A549 (cell line): Measurements from ENCODE around the gene CCL7. TPM values are rescaled to one million over a fixed set of nuclear protein-coding genes. Genes with fewer than 3 reads are reported as not detected.

Experiments used
- ATAC-seq, 2 experiments: fragments of 200-7000 bp in 1 of 2; fragments of >200 bp in 1 of 2; cut with Nextera tagmentation in 1 of 2; cut with Tn5 transposase in 1 of 2; 3 replicates each; pipeline versions ENCODE4 v1.8.0 to v1.9.1; 2018 to 2020; ENCODE audit warnings: mild to moderate bottlenecking in 1 of 2, moderate library complexity in 1 of 2
- CTCF ChIA-PET: fragments of 300-600 bp; sonication (Branson Sonifier 250); formaldehyde crosslinking; extraction: SDS; loops from one replicate; lab custom pipeline; 2021; ENCODE audit warnings: antibody characterized with exemption, inconsistent platforms; lab: Yijun Ruan, JAX
- POLR2A ChIA-PET: fragments of 350-600 bp; formaldehyde crosslinking; extraction: SDS; loops from one replicate; lab custom pipeline; 2021; ENCODE audit warnings: antibody characterized with exemption, inconsistent platforms; lab: Yijun Ruan, JAX
- DNase-seq, 2 experiments: peaks; one replicate each; pipeline versions ENCODE4 v3.0.0 to v3.0.0-alpha.2; 2011 to 2016; ENCODE audit warnings: low read depth in 1 of 2, low spot score in 1 of 2
- FAIRE-seq: peaks from 2 replicates; lab custom pipeline; 2011; peaks lifted over from hg19 to GRCh38; lab: Jason Lieb, UNC
- H3K27ac ChIP-seq, 2 experiments: fragments of >200 bp; sonication (Bioruptor Twin); formaldehyde crosslinking; 3 replicates each; pipeline ENCODE4 v1.5.1; 2016 to 2017
- H3K4me1 ChIP-seq: fragments of >200 bp; sonication (Bioruptor Twin); formaldehyde crosslinking; 3 replicates; pipeline ENCODE4 v1.6.1; 2016
- H3K4me2 ChIP-seq: fragments of >200 bp; sonication (Bioruptor Twin); formaldehyde crosslinking; 3 replicates; pipeline ENCODE4 v1.6.1; 2016
- H3K4me3 ChIP-seq: fragments of >200 bp; sonication (Bioruptor Twin); formaldehyde crosslinking; 3 replicates; pipeline ENCODE4 v1.5.1; 2016
- H3K9me3 ChIP-seq: fragments of >200 bp; sonication (Bioruptor Twin); formaldehyde crosslinking; 3 replicates; pipeline ENCODE4 v1.6.1; 2016
- ATOH8 ChIP-seq: fragments of 250-450 bp; sonication (Bioruptor Pico); IDR thresholded peaks from 2 replicates; pipeline ENCODE4 v1.5.0; 2020; ENCODE audit warnings: low read depth, mild to moderate bottlenecking, moderate library complexity
- BHLHE40 ChIP-seq: IDR thresholded peaks from 2 replicates; pipeline ENCODE4 v1.6.1; 2012; ENCODE audit warnings: low read depth, low read length, inconsistent platforms
- CBX2 ChIP-seq: fragments of 200-600 bp; sonication (generic); IDR thresholded peaks from 2 replicates; pipeline ENCODE4 v1.6.1; 2016; ENCODE audit warnings: low read depth, mild to moderate bottlenecking, borderline replicate concordance
- CBX8 ChIP-seq: fragments of 200-600 bp; sonication (generic); IDR thresholded peaks from 2 replicates; pipeline ENCODE4 v1.6.1; 2016
- CEBPB ChIP-seq, 2 experiments: fragments of >200 bp in 1 of 2; sonication (Bioruptor Twin) in 1 of 2; formaldehyde crosslinking in 1 of 2; IDR thresholded peaks; 2 replicates each; pipeline ENCODE4 v1.6.1; 2012 to 2016
- CHD4 ChIP-seq: fragments of 200-600 bp; sonication (generic); IDR thresholded peaks from 2 replicates; pipeline ENCODE4 v1.6.1; 2016; ENCODE audit warnings: antibody characterized with exemption, mild to moderate bottlenecking, borderline replicate concordance
- CTCF ChIP-seq: fragments of >200 bp; sonication (Bioruptor Twin); formaldehyde crosslinking; IDR thresholded peaks from 3 replicates; pipeline ENCODE4 v1.5.1; 2016
- E2F6 ChIP-seq: IDR thresholded peaks from 2 replicates; pipeline ENCODE4 v1.6.1; 2012; ENCODE audit warnings: low read depth, borderline replicate concordance
- ESRRA ChIP-seq: fragments of 150-350 bp; IDR thresholded peaks from 2 replicates; pipeline ENCODE4 v1.6.1; 2014; ENCODE audit warnings: mild to moderate bottlenecking, low read length, borderline replicate concordance
- HDAC2 ChIP-seq: fragments of 200-600 bp; sonication (generic); IDR thresholded peaks from 2 replicates; pipeline ENCODE4 v1.6.1; 2016
- HES2 ChIP-seq: fragments of >200 bp; sonication (Bioruptor Twin); formaldehyde crosslinking; IDR thresholded peaks from 2 replicates; pipeline ENCODE4 v1.6.1; 2016
- HMGXB4 ChIP-seq: fragments of 250-450 bp; sonication (Bioruptor Pico); IDR thresholded peaks from 2 replicates; pipeline ENCODE4 v1.5.0; 2021; ENCODE audit warnings: mild to moderate bottlenecking, moderate library complexity, borderline replicate concordance
- JUN ChIP-seq, 2 experiments: fragments of >200 bp; sonication (Bioruptor Twin); formaldehyde crosslinking; IDR thresholded peaks; 2 replicates in 1 of 2; 3 replicates in 1 of 2; pipeline ENCODE4 v1.6.1; 2016 to 2017
- JUNB ChIP-seq: fragments of >200 bp; sonication (Bioruptor Twin); formaldehyde crosslinking; IDR thresholded peaks from 2 replicates; pipeline ENCODE4 v1.6.1; 2016
- KDM1A ChIP-seq: fragments of 200-600 bp; sonication (generic); IDR thresholded peaks from 2 replicates; pipeline ENCODE4 v1.6.1; 2016; ENCODE audit warnings: low read depth, mild to moderate bottlenecking
- MAFK ChIP-seq: fragments of 450-650 bp; IDR thresholded peaks from 2 replicates; pipeline ENCODE4 v1.6.1; 2014; ENCODE audit not compliant: partially characterized antibody
- MAX ChIP-seq: IDR thresholded peaks from 2 replicates; pipeline ENCODE4 v1.6.1; 2012
- PHF8 ChIP-seq: fragments of 200-600 bp; sonication (generic); IDR thresholded peaks from 2 replicates; pipeline ENCODE4 v1.6.1; 2016; ENCODE audit warnings: low read depth, mild to moderate bottlenecking, antibody characterized with exemption, moderate library complexity, borderline replicate concordance
- POLR2AphosphoS2 ChIP-seq: conservative IDR thresholded peaks from 2 replicates; pipeline ENCODE4 v1.6.1; 2012; ENCODE audit warnings: low read length, improper control_type of control experiment, inconsistent platforms
- RARB ChIP-seq: fragments of 250-450 bp; sonication (Bioruptor Pico); IDR thresholded peaks from 2 replicates; pipeline ENCODE4 v1.8.0; 2021; ENCODE audit warnings: mild to moderate bottlenecking, moderate library complexity
- RCOR1 ChIP-seq: fragments of 150-350 bp; IDR thresholded peaks from 2 replicates; pipeline ENCODE4 v1.6.1; 2014; ENCODE audit warnings: antibody characterized with exemption, low read length, low read depth
- ZC3H11A ChIP-seq: fragments of 450-650 bp; IDR thresholded peaks from 2 replicates; pipeline ENCODE4 v1.6.1; 2014; ENCODE audit warnings: antibody characterized with exemption, mild to moderate bottlenecking
- ZSCAN20 ChIP-seq: fragments of 250-450 bp; sonication (Bioruptor Pico); IDR thresholded peaks from 2 replicates; pipeline ENCODE4 v1.8.0; 2022; ENCODE audit warnings: mild to moderate bottlenecking, moderate library complexity
- WGBS: methylation state at CpG from one replicate; pipeline ENCODE4 v1.1.6; 2017; ENCODE audit errors: missing lambda C conversion rate; 5-methylcytosine and 5-hydroxymethylcytosine counted together
- polyA plus RNA-seq, 4 experiments: library from polyadenylated mRNA; depleted of rRNA in 3 of 4; stranded (reverse); fragments of >200 nt; fragmentation: RNase III in 1 of 4; extraction: RNeasy Plus Mini Kit Qiagen cat#74134 plus additional on column Dnase treatment in 1 of 4; gene quantifications; 2 replicates in 3 of 4; 3 replicates in 1 of 4; pipeline ENCODE4 v1.2.3, GENCODE V29; 2011 to 2017
- TF ChIP-seq, protein P1 (sequence below): fragments of 150-350 bp; IDR thresholded peaks from 2 replicates; pipeline ENCODE4 v1.6.1; 2014; ENCODE audit warnings: low read depth, mild to moderate bottlenecking, low read length
- TF ChIP-seq, protein P2 (sequence below): fragments of >200 bp; sonication (Bioruptor Twin); formaldehyde crosslinking; IDR thresholded peaks from 3 replicates; pipeline ENCODE4 v1.6.1; 2016

The CCL7 gene
- polyA plus RNA-seq, 2 of the 4 experiments (the other 2 are of a cell fraction), result 0.17 TPM; not detected in 1

DNA sequence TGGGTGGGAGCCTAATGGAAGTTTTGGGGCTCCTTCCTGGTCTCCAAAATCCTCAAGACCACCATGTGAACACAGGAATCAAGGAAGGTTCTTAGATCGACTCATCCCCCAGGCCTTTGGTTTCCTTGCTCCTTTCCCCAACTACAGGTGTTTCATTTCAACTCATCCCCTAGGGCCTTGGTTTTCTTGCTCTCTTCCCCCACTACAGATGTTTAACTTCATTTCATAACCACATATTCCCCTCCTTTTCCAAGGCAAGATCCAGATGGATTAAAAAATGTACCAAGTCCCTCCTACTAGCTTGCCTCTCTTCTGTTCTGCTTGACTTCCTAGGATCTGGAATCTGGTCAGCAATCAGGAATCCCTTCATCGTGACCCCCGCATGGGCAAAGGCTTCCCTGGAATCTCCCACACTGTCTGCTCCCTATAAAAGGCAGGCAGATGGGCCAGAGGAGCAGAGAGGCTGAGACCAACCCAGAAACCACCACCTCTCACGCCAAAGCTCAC lies 15.3 kb downstream of the CCL7 start, which contains the start of gene CCL11:
Gene CCL11 (plus strand): TSS at position 457 of the 507 bp plus-strand sequence. CDS start 67 bp downstream, outside the sequence.
- Histone ChIP-seq H3K4me3 (no peak within 1 kb of the TSS), H3K27ac (no peak within 1 kb of the TSS), H3K4me1 (no peaks in the 10 kb centered on the region)
- no peak for FAIRE-seq
- 7% methylated on average over 4 of the region's 4 CpGs for WGBS
- POLR2A ChIA-PET, result no interaction called here
- ATAC-seq, result no peak
- DNase-seq, result no peak
- TF ChIP-seq ZC3H11A, result no peak
- TF ChIP-seq JUNB, result no peak
- no peak for TF ChIP-seq RARB (CRISPR knock-in tag)
- no peak for TF ChIP-seq ESRRA
- no peak for TF ChIP-seq BHLHE40
- TF ChIP-seq E2F6, result no peak
- TF ChIP-seq HDAC2, result no peak
- no peak for TF ChIP-seq ZSCAN20 (CRISPR knock-in tag)
- TF ChIP-seq, all 56 proteins: peak for 0
- Histone ChIP-seq H3K9me3 (peaks cover 4% of the 10 kb centered on the region; the same call in 1 of the 3 replicates), H3K4me2 (no peak within 1 kb of the TSS)
- CTCF ChIA-PET, result interaction anchor here (1.2 to 4.9 kb wide), 2 partner anchors 31 to 76 kb away, joined by 5 to 21 read pairs; partner anchors contain the start of gene CCL2

GRCh38 chr17:34287875-34288274 lies 17.9 kb downstream of the CCL7 start:
- no peak overlapping the region for H3K4me3 ChIP-seq
- H3K27ac ChIP-seq, result no peak overlapping the region
- ChIA-PET CTCF (interaction anchor here (1.8 to 4.9 kb wide), 2 partner anchors 16 to 73 kb away, joined by 5 to 21 read pairs; no protein-coding TSS in a partner anchor), POLR2A (no interaction called here)
- H3K4me2 ChIP-seq, result no peak overlapping the region
- ATAC-seq (no peak), FAIRE-seq (no peak), DNase-seq (no peak)
- 1% methylated on average over 2 of the region's 2 CpGs for WGBS
- no peaks in the 10 kb centered on the region for H3K9me3 ChIP-seq
- no peaks in the 10 kb centered on the region for H3K4me1 ChIP-seq
- TF ChIP-seq POLR2AphosphoS2 (no peak), ATOH8 (CRISPR knock-in tag) (no peak), MAX (no peak), MAFK (no peak), PHF8 (no peak), HES2 (no peak), RCOR1 (no peak), CHD4 (no peak)
- TF ChIP-seq, protein P1, sequence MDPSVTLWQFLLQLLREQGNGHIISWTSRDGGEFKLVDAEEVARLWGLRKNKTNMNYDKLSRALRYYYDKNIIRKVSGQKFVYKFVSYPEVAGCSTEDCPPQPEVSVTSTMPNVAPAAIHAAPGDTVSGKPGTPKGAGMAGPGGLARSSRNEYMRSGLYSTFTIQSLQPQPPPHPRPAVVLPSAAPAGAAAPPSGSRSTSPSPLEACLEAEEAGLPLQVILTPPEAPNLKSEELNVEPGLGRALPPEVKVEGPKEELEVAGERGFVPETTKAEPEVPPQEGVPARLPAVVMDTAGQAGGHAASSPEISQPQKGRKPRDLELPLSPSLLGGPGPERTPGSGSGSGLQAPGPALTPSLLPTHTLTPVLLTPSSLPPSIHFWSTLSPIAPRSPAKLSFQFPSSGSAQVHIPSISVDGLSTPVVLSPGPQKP, result no peak

DNA sequence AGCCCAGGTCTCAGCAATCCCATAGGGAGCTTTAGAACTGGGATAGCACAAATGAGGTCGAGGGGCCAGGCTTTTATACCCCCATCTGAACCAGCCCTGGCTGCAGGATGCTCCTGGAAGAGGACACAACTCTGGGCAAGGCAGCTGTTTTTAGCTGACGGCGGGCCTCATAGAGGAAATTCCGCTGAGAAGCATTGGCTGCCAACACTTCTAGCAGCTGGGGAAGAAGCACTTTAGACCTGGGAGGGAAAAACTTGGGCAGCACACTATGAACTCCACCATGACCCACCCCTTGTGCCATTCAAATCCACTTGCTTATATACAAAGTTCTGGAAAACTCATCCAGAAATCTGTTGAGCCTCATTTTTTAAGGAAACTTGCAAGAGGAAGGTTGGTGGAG lies 20.6 kb downstream of the CCL7 start:
- no peaks in the 10 kb centered on the region for H3K4me1 ChIP-seq
- no peak overlapping the region for H3K4me3 ChIP-seq
- 53% methylated on average over 4 of the region's 4 CpGs for WGBS
- POLR2A ChIA-PET, result no interaction called here
- FAIRE-seq (no peak), DNase-seq (no peak)
- TF ChIP-seq CBX8, result no peak
- TF ChIP-seq KDM1A, result no peak
- TF ChIP-seq CEBPB (IDR thresholded peaks at IDR 0.05), result no peak
- TF ChIP-seq, protein P2, sequence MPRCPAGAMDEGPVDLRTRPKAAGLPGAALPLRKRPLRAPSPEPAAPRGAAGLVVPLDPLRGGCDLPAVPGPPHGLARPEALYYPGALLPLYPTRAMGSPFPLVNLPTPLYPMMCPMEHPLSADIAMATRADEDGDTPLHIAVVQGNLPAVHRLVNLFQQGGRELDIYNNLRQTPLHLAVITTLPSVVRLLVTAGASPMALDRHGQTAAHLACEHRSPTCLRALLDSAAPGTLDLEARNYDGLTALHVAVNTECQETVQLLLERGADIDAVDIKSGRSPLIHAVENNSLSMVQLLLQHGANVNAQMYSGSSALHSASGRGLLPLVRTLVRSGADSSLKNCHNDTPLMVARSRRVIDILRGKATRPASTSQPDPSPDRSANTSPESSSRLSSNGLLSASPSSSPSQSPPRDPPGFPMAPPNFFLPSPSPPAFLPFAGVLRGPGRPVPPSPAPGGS, result no peak
- TF ChIP-seq CTCF, result no peak
- TF ChIP-seq JUN (IDR thresholded peaks at IDR 0.05), result no peak
- TF ChIP-seq CBX2, result no peak
- TF ChIP-seq HMGXB4 (CRISPR knock-in tag), result no peak
- no peak for TF ChIP-seq RARB (CRISPR knock-in tag)
- TF ChIP-seq, all 56 proteins: peak for 0
- CTCF ChIA-PET, result interaction anchor here (1.5 to 1.8 kb wide), 2 partner anchors 71 to 91 kb away, joined by 4 to 8 read pairs; no protein-coding TSS in a partner anchor
- Histone ChIP-seq H3K4me2 (no peak overlapping the region), H3K27ac (no peak overlapping the region), H3K9me3 (no peaks in the 10 kb centered on the region)
- ATAC-seq, result no peak
